Neural progenitor cell (in vitro differentiated cells): ENCODE measurements around the gene ABCC3. TPM values are rescaled to one million over a fixed set of nuclear protein-coding genes. Genes with fewer than 3 reads are reported as not detected.
A peak's percentile ranks its signal among the peaks of the same experiment; 100 is the strongest.
"Not testable (repeated sequence)": the region's sequence is repeated elsewhere in the genome, so short reads cannot be mapped to it uniquely, and the experiment has no call there.

Experiments used
- DNase-seq: peaks from one replicate; pipeline ENCODE4 v3.0.0-alpha.2; 2016; ENCODE audit warnings: low spot score
- H2AFZ ChIP-seq: fragments of 200-600 bp; sonication (generic); replicated peaks from 2 replicates; pipeline ENCODE4 v1.6.1; 2016; ENCODE audit warnings: antibody characterized with exemption
- H3F3A ChIP-seq: fragments of 200-600 bp; sonication (generic); 2 replicates; pipeline ENCODE4 v1.6.1; 2016; ENCODE audit warnings: antibody characterized with exemption, low read depth
- H3K27ac ChIP-seq: fragments of 200-600 bp; sonication (generic); 2 replicates; pipeline ENCODE4 v1.5.1; 2016; ENCODE audit warnings: mild to moderate bottlenecking
- H3K27me3 ChIP-seq: fragments of 200-600 bp; sonication (generic); 2 replicates; pipeline ENCODE4 v1.6.1; 2016; ENCODE audit warnings: mild to moderate bottlenecking, moderate library complexity
- H3K36me3 ChIP-seq: fragments of 200-600 bp; sonication (generic); 2 replicates; pipeline ENCODE4 v1.5.1; 2016
- H3K4me1 ChIP-seq: fragments of 200-600 bp; sonication (generic); 2 replicates; pipeline ENCODE4 v1.6.1; 2016; ENCODE audit warnings: mixed run types
- H3K4me2 ChIP-seq: fragments of 200-600 bp; sonication (generic); 2 replicates; pipeline ENCODE4 v1.6.1; 2016
- H3K4me3 ChIP-seq: fragments of 200-600 bp; sonication (generic); 2 replicates; pipeline ENCODE4 v1.5.1; 2016
- H3K79me2 ChIP-seq: fragments of 200-600 bp; sonication (generic); 2 replicates; pipeline ENCODE4 v1.6.1; 2016; ENCODE audit warnings: low read depth
- H3K9ac ChIP-seq: fragments of 200-600 bp; sonication (generic); 2 replicates; pipeline ENCODE4 v1.6.1; 2016
- H3K9me3 ChIP-seq: fragments of 200-600 bp; sonication (generic); 2 replicates; pipeline ENCODE4 v1.5.1; 2016; ENCODE audit warnings: low read depth
- H4K20me1 ChIP-seq: fragments of 200-600 bp; sonication (generic); 2 replicates; pipeline ENCODE4 v1.6.1; 2016; ENCODE audit warnings: low read depth
- H3K27ac Mint-ChIP-seq: 3 replicates; pipeline ENCODE4 v1.8.0; 2021; ENCODE audit warnings: mixed read lengths
- H3K27me3 Mint-ChIP-seq: 2 replicates; pipeline ENCODE4 v1.8.0; 2022; ENCODE audit warnings: low read depth, mild to moderate bottlenecking, inconsistent platforms, moderate library complexity, mixed read lengths; ENCODE audit not compliant: insufficient read depth
- H3K36me3 Mint-ChIP-seq: 3 replicates; pipeline ENCODE4 v1.8.0; 2021; ENCODE audit warnings: mixed read lengths
- H3K4me1 Mint-ChIP-seq: 3 replicates; pipeline ENCODE4 v1.8.0; 2021; ENCODE audit warnings: mixed read lengths
- H3K4me3 Mint-ChIP-seq: 3 replicates; pipeline ENCODE4 v1.8.0; 2021; ENCODE audit warnings: mild to moderate bottlenecking, moderate library complexity, mixed read lengths
- H3K9me3 Mint-ChIP-seq: 3 replicates; pipeline ENCODE4 v1.8.0; 2020; ENCODE audit warnings: mixed read lengths
- CTCF ChIP-seq: fragments of 200-600 bp; sonication (generic); IDR thresholded peaks from 2 replicates; pipeline ENCODE4 v1.5.1; 2017; ENCODE audit warnings: antibody characterized with exemption, mild to moderate bottlenecking
- EZH2 ChIP-seq: fragments of 200-600 bp; sonication (generic); IDR thresholded peaks from 2 replicates; pipeline ENCODE4 v1.6.1; 2017; ENCODE audit warnings: antibody characterized with exemption, mild to moderate bottlenecking, moderate library complexity
- EZH2phosphoT487 ChIP-seq: fragments of 200-600 bp; sonication (generic); IDR thresholded peaks from 2 replicates; pipeline ENCODE4 v1.6.1; 2017; ENCODE audit warnings: antibody characterized with exemption
- total RNA-seq: library from RNA; depleted of rRNA; stranded (reverse); fragments of >200 nt; gene quantifications from 2 replicates; pipeline ENCODE4 v1.2.3, GENCODE V29; 2015; ENCODE audit warnings: low replicate concordance

ABCC3 gene
- total RNA-seq, 1 donor from 2014 or later = not detected

GRCh38 chr17:50679008-50679544 lies 44.4 kb downstream of the ABCC3 start:
- no peaks in the 10 kb centered on the region for H3K27me3 ChIP-seq
- H4K20me1 ChIP-seq = no peaks in the 10 kb centered on the region
- H3K27ac ChIP-seq = no peak overlapping the region
- peaks cover 3% of the 10 kb centered on the region for H3K4me1 ChIP-seq
- H3K4me3 ChIP-seq = no peak overlapping the region
- no peaks in the 10 kb centered on the region for H3K36me3 Mint-ChIP-seq
- peaks cover 18% of the 10 kb centered on the region for H3K27me3 Mint-ChIP-seq
- no peak overlapping the region for H3K4me3 Mint-ChIP-seq
- TF ChIP-seq EZH2 (no peak), EZH2phosphoT487 (no peak)
- H3K9ac ChIP-seq = no peak overlapping the region
- no peaks in the 10 kb centered on the region for H3K36me3 ChIP-seq
- no peaks in the 10 kb centered on the region for H3K9me3 Mint-ChIP-seq
- no peaks in the 10 kb centered on the region for H3K79me2 ChIP-seq
- no peaks in the 10 kb centered on the region for H3K9me3 ChIP-seq
- peaks cover 3% of the 10 kb centered on the region for H3F3A ChIP-seq
- H2AFZ ChIP-seq = no peak overlapping the region
- DNase-seq = no peak
- no peak overlapping the region for H3K27ac Mint-ChIP-seq
- no peak overlapping the region for H3K4me2 ChIP-seq
- H3K4me1 Mint-ChIP-seq = peaks cover 22% of the 10 kb centered on the region

- Histone ChIP-seq H4K20me1 (no peaks in the 10 kb centered on the region), H3K27ac (no peak overlapping the region), H3K4me3 (no peak overlapping the region), H3F3A (peaks cover 14% of the 10 kb centered on the region), H3K79me2 (no peaks in the 10 kb centered on the region), H3K27me3 (no peaks in the 10 kb centered on the region), H3K36me3 (no peaks in the 10 kb centered on the region), H3K4me2 (no peak overlapping the region), H3K4me1 (peaks cover 12% of the 10 kb centered on the region), H3K9ac (no peak overlapping the region), H2AFZ (no peak overlapping the region), H3K9me3 (no peaks in the 10 kb centered on the region)
- H3K4me1 Mint-ChIP-seq = peaks cover 29% of the 10 kb centered on the region
- TF ChIP-seq EZH2phosphoT487 (no peak), CTCF (no peak), EZH2 (no peak)
- peaks cover 16% of the 10 kb centered on the region for H3K27me3 Mint-ChIP-seq
- H3K27ac Mint-ChIP-seq = peak overlapping the region; percentile 14
- DNase-seq = no peak
- H3K36me3 Mint-ChIP-seq = no peaks in the 10 kb centered on the region
- H3K4me3 Mint-ChIP-seq = peak overlapping the region; percentile 40
- no peaks in the 10 kb centered on the region for H3K9me3 Mint-ChIP-seq
Observed at GRCh38 chr17:50680126-50680525, 45.4 kb downstream of the ABCC3 start.

DNA sequence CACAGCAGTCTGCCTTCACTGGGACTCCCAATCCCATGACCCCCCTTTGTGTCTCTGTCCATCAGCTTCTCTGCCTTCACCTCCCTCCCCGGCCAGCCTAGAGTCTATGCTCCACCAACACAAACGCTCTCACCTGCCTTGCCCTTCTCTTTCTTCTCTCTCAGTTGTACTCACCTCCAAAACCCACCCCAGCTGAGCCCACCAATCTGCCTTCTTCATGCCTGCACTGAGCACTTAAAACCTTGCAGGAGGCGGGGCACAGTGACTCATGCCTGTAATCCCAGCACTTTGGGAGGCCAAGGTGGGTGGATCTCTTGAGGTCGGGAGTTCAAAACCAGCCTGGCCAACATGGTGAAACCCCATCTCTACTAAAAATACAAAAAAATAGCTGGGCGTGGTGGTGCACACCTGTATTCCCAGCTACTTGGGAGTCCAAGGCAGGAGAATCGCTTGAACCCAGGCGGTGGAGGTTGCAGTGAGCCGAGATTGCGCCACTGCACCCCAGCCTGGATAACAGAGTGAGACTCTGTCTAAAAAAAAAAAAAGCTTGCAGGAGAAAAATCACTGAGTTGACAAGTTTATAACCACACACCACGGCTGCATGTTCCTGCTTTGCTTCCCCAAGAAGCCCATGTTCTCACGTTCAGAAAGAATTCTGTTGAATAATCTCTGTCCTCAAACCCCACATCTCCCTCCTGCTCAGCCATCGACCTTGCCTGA lies 46.0 kb downstream of the ABCC3 start:
- peak overlapping the region; percentile 29 for H3K27ac Mint-ChIP-seq
- peaks cover 12% of the 10 kb centered on the region for H3K4me1 ChIP-seq
- H3K27me3 Mint-ChIP-seq = peaks cover 16% of the 10 kb centered on the region
- peak overlapping the region; percentile 40 for H3K4me3 Mint-ChIP-seq
- peak overlapping the region; percentile 70 for H2AFZ ChIP-seq
- H3F3A ChIP-seq = peaks cover 19% of the 10 kb centered on the region
- not testable (repeated sequence) for H4K20me1 ChIP-seq, H3K36me3 Mint-ChIP-seq, H3K79me2 ChIP-seq, H3K9me3 ChIP-seq, H3K27me3 ChIP-seq, H3K36me3 ChIP-seq, H3K4me3 ChIP-seq, H3K9ac ChIP-seq, DNase-seq, H3K4me2 ChIP-seq, H3K27ac ChIP-seq, H3K9me3 Mint-ChIP-seq
- H3K4me1 Mint-ChIP-seq = peaks cover 35% of the 10 kb centered on the region

DNA sequence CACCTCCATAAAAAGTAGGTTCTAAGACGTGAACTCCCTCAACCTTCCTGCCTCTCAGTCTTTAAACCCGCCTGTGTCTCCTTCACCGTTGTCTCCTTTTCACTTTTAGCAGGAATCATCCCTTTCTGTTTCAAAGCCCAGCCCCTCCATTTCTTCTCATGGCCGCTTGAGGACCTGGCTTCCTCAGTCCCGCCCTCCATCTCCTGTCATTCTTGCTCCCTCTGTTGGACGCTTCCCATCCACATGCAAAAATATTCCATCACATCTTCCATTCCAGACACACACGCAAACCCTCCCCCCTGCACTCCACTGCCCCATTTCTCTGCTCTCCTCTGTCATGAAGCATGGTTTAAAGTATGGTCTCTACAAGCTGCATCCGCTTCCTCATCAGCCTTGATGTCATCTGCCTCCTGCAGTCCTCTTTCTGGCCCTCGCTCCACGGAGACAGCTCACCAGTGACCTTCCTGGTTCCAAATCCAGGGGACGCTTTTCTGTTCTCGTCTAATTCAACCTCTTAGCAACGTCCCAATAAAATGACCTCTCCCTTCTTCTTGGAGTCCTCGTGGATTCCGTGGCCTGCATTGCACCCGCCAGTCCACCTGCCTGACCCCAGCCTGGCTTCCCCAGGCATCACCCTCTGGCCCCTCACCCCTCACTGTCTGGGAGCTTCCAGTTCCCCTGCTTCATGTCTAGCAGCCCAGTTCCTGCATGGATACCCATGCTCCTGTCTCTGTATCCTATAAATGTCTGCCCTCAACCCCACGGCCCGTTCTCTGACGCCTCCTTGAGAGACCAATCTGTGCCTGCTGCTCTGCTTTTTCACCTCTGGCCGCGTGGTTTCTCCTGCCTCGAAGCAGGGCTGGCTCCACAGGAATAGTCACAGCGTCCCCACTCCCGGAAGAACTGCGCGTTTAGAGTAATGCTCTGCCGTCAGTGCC lies 46.9 kb downstream of the ABCC3 start:
- H3K36me3 ChIP-seq = no peaks in the 10 kb centered on the region
- peaks cover 42% of the 10 kb centered on the region for H3K4me1 Mint-ChIP-seq
- no peaks in the 10 kb centered on the region for H3K36me3 Mint-ChIP-seq
- H3F3A ChIP-seq = peaks cover 26% of the 10 kb centered on the region
- H3K27ac ChIP-seq = no peak overlapping the region
- H3K27me3 Mint-ChIP-seq = peaks cover 16% of the 10 kb centered on the region
- no peaks in the 10 kb centered on the region for H3K9me3 Mint-ChIP-seq
- H4K20me1 ChIP-seq = no peaks in the 10 kb centered on the region
- H3K9me3 ChIP-seq = no peaks in the 10 kb centered on the region
- H3K79me2 ChIP-seq = no peaks in the 10 kb centered on the region
- DNase-seq = peak; percentile 62
- no peak overlapping the region for H3K4me2 ChIP-seq
- TF ChIP-seq EZH2phosphoT487 = no peak
- peak; percentile 51 for TF ChIP-seq CTCF
- TF ChIP-seq EZH2 = no peak
- H3K27me3 ChIP-seq = no peaks in the 10 kb centered on the region
- H3K27ac Mint-ChIP-seq = peak overlapping the region; percentile 29
- no peak overlapping the region for H3K9ac ChIP-seq
- peaks cover 12% of the 10 kb centered on the region for H3K4me1 ChIP-seq
- H3K4me3 Mint-ChIP-seq = peak overlapping the region; percentile 3
- peak overlapping the region; percentile 70 for H2AFZ ChIP-seq
- H3K4me3 ChIP-seq = no peak overlapping the region
